Lower leg skin (tissue), 3 donors: ENCODE results near the gene SETD3.

ENCODE experiments used
- CTCF ChIP-seq, 3 donors: fragments of 450-650 bp; IDR thresholded peaks; one replicate each; pipeline ENCODE4 v1.5.1; 2016; ENCODE audit warnings: antibody characterized with exemption in 3 of 3, mild to moderate bottlenecking in 3 of 3, moderate library complexity in 2 of 3
- POLR2A ChIP-seq, 2 donors: fragments of 450-650 bp; IDR thresholded peaks; one replicate each; pipeline ENCODE4 v1.6.1; 2016 to 2017; ENCODE audit warnings: antibody characterized with exemption in 2 of 2, mild to moderate bottlenecking in 1 of 2, moderate library complexity in 1 of 2

GRCh38 chr14:99384450-99385417 lies 95.9 kb downstream of the SETD3 start:
- TF ChIP-seq CTCF (IDR thresholded peaks at IDR 0.05) (no peak), POLR2A (IDR thresholded peaks at IDR 0.05) (no peak)
